Measurements from ENCODE around the gene EMSY. TPM values are rescaled to one million over a fixed set of nuclear protein-coding genes. Genes with fewer than 3 reads are reported as not detected.
A peak's percentile ranks its signal among the peaks of the same experiment; 100 is the strongest.

The EMSY gene
- total and polyA plus RNA-seq, 2 of the 8 experiments (the other 6 are each of a cell fraction or from before 2014, with no cell fraction given): 29.6 to 34.6 TPM

GRCh38 chr11:76448506-76448905 lies 3.7 kb downstream of the EMSY start:
- Histone ChIP-seq H3K9ac (replicated peaks in 1 of 4; ENCODE audit: extremely low read depth in 1 of 4, low read depth in 3 of 4, low read length in 3 of 4) (no peak overlapping the region), H2BK15ac (ENCODE audit: low read length) (no peak overlapping the region), H3K27me3 (replicated peaks in 1 of 4; ENCODE audit: control insufficient read depth in 3 of 4, extremely low read depth in 1 of 4, insufficient read depth in 3 of 4, low read length in 3 of 4) (no peaks in the 10 kb centered on the region), H3K9me3 (ENCODE audit: insufficient read depth in 2 of 2, low read depth in 1 of 2, low read length in 1 of 2) (no peaks in the 10 kb centered on the region), H3K14ac (ENCODE audit: insufficient read length) (no peak overlapping the region), H4K91ac (replicated peaks; ENCODE audit: insufficient read length, low read length) (no peak overlapping the region), H3K23me2 (ENCODE audit: low read depth, low read length) (peaks cover 3% of the 10 kb centered on the region; the same call in 1 of the 2 replicates), H2BK120ac (replicated peaks; ENCODE audit: low read depth, low read length) (no peak overlapping the region), H3K36me3 (ENCODE audit: control insufficient read depth in 2 of 4, insufficient read depth in 4 of 4, low read length in 3 of 4) (peaks cover 0 to 38% (median 3%) of the 10 kb centered on the region in 4 experiments; a peak in 2 of 8 replicates), H3K56ac (replicated peaks; ENCODE audit: insufficient read length, low read depth, low read length) (no peak overlapping the region), H3K79me1 (ENCODE audit: low read depth, low read length) (no peaks in the 10 kb centered on the region), H2BK12ac (ENCODE audit: low read depth, low read length) (no peak overlapping the region), H3K23ac (ENCODE audit: insufficient read length) (no peak overlapping the region), H4K5ac (ENCODE audit: insufficient read length, low read depth, low read length) (no peak overlapping the region), H3K4me2 (ENCODE audit: insufficient read depth in 1 of 2, low read depth in 2 of 2, low read length in 2 of 2) (peak overlapping the region; percentile 22 to 33; a peak in 3 of 4 replicates), H3K79me2 (ENCODE audit: control insufficient read depth in 1 of 2, insufficient read depth in 2 of 2, low read length in 2 of 2) (peaks cover 0 to 80% of the 10 kb centered on the region in 2 experiments; a peak in 3 of 4 replicates), H3K4me3 (ENCODE audit: extremely low read depth in 1 of 4, insufficient read depth in 2 of 4, low read depth in 3 of 4, low read length in 4 of 4) (peak overlapping the region in 1 of 4 experiments; percentile 43; a peak in 2 of 8 replicates), H2AFZ (ENCODE audit: low read length) (no peak overlapping the region), H2BK5ac (ENCODE audit: low read depth, low read length) (no peak overlapping the region), H2AK5ac (ENCODE audit: low read depth, low read length) (no peak overlapping the region), H3K4me1 (replicated peaks in 1 of 4; ENCODE audit: control insufficient read depth in 3 of 4, insufficient read depth in 4 of 4, low read length in 3 of 4) (peaks cover 2 to 25% (median 6%) of the 10 kb centered on the region in 4 experiments; a peak in 6 of 7 replicates), H2BK20ac (ENCODE audit: low read length) (no peak overlapping the region), H4K8ac (ENCODE audit: extremely low read depth, insufficient read depth, low read length) (no peak overlapping the region), H3K18ac (ENCODE audit: extremely low read depth, low read length) (no peak overlapping the region), H3K27ac (ENCODE audit: low read depth, low read length) (no peak overlapping the region), H4K20me1 (replicated peaks in 1 of 2; ENCODE audit: control insufficient read depth in 1 of 2, insufficient read depth in 2 of 2, low read length in 2 of 2) (no peaks in the 10 kb centered on the region), H3K4ac (replicated peaks; ENCODE audit: insufficient read length, low read depth, low read length) (no peak overlapping the region)
- FAIRE-seq (no peak), DNase-seq (ENCODE audit: low read depth in 1 of 2, low spot score in 2 of 2) (no peak)
- TF ChIP-seq TEAD4 (IDR thresholded peaks at IDR 0.05; ENCODE audit: low read depth, low read length): no peak
- no peak for TF ChIP-seq SUZ12 (IDR thresholded peaks at IDR 0.05; ENCODE audit: low read length)
- TF ChIP-seq POLR2AphosphoS5 (IDR thresholded peaks at IDR 0.05; ENCODE audit: low read depth, low read length): no peak
- no peak for TF ChIP-seq RFX5 (IDR thresholded peaks at IDR 0.05; ENCODE audit: borderline replicate concordance, low read depth, low read length)
- POLR2A ChIA-PET (ENCODE audit: partially characterized antibody): interaction anchor here (0.6 to 1.5 kb wide), 4 partner anchors 24 to 163 kb away, joined by 3 to 4 read pairs (median 4); no protein-coding TSS in a partner anchor
- CTCF ChIA-PET (ENCODE audit: partially characterized antibody): interaction anchor here (0.7 to 1.9 kb wide), 3 partner anchors 10 to 1765 kb away, joined by 3 to 9 read pairs (median 3); no protein-coding TSS in a partner anchor
- WGBS, 2 experiments (ENCODE audit: extremely low coverage in 1 of 2, insufficient coverage in 1 of 2, insufficient read length in 1 of 2, insufficient replicate concordance in 2 of 2, low coverage in 1 of 2, low lambda C conversion rate in 2 of 2, missing lambda C conversion rate in 1 of 2): 12% methylated on average over 2 of the region's 2 CpGs; no CpG with 5 or more reads in 1 of the 2 experiments
